Activated naive CD4-positive, alpha-beta T cell treated with anti-CD3 and anti-CD28 coated beads, Interleukin-2, amount 50 U/mL, for 16 hours (primary cell): ENCODE data around the gene ADGRV1.

Experiments
- DNase-seq: peaks from one replicate; pipeline ENCODE4 v3.0.0-alpha.2; 2020

ADGRV1 gene

DNA sequence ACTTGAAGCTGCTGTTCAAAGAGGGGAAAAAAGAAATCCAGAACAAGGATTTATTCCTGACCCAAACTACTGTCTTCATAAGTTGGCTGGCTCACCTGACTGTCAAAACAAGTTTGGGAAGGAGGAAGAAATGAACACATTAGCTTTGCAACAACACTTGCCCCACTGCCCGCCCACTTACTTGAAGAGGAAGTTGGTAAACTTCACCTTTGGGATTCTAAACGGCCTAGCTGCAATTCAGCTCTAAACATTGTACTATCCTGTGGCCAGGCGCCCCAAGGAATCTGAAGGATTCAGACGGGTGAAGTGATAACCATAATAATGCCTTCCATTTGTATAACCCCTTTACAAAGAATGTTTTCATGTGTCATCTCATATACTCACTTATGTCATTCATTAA, 625.1 kb downstream of the ADGRV1 start:
- no peak for DNase-seq

DNA sequence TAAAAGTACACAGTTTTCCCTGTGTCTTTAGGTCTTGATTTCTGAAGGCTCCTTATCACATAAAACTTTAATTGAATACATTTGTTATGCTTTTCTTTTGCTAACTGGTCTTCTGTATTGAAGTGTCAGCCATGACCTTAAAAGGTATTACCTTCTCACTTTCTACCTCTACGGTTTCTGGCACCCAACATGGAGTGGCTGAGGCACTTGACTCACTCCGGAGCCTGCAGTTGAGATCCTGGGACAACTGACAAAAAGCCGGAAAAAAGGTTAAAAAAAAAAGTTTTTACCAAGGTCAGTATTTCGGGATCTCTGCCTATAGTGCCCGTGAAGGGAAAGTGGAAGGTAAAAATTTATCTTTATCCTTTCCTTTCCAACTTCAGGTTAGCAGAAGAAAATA, 627.5 kb downstream of the ADGRV1 start:
- no peak for DNase-seq

DNA sequence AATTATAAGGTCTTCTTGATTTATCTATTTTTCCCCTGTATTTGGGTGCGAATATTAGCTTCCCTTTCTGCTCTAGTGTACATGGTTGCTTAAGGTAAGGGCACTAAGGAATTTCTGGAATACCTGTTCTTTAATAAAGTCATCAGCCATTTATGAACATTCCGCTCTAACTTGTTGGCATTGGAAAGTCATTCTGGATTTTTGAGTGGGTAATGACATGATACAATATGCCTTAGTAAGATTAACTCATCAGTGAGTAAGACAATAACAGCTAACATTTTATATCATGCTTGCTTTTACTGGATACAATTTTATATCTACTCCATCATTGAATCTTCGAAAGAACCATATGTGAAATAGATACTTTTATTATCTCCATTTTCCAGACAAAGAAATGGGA, 628.4 kb downstream of the ADGRV1 start:
- DNase-seq: no peak

DNA sequence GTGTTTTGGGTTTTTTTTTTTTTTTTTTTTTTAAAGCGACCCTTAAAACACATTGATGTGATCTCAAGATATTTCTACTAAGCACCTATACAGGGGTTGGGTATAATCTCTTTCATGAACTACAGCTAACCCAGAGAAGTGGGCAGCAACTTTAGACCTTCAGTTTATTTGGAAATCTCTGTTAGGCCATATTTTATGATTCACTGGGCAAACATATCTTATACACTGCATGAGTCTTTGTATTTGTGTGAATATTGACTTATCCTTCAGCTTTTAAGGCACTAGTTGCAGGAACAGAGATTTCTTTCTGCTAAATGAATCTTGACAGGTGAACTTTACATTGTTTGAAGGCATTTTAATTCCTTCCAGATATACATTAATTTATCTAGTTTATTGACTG, 630.2 kb downstream of the ADGRV1 start:
- no peak for DNase-seq

DNA sequence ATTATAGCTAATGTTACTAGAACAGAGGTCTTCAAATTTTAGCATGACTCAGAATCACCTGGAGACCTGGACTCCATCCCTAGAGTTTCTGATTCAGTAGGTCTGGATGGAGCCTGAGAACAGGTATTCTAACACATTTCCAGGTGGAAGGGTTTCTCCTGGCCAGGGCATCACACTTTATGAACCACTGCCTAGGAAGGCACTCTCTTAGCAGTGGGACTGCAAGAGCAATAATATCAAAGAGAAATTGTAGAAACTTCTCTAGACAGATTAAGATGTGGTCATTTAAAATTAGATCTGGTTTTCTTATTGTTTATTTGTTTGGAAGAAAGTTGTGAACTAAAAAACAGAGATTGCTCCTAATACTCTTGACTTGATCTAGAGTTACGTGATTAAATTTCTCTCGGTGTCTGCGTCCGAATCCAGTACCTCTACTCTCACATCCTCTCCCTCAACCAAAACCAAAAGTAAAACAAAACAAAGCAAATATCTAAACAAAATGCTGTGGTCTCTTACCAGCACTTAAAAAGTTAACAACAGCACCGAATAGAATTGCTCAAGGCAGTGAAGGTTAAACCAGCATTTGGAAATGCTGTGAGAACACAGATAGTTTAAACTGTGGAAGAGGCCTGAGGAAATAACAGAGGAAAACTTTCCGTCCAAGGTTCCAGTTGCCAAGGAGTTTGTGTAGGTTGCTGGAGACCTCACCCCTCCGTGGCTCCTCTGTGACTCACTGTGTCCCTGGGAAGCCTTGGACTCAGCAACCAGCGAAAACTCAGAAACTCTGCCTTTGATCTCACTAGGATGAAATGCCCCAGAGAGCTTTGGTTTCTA, 631.1 kb downstream of the ADGRV1 start:
- no peak for DNase-seq

DNA sequence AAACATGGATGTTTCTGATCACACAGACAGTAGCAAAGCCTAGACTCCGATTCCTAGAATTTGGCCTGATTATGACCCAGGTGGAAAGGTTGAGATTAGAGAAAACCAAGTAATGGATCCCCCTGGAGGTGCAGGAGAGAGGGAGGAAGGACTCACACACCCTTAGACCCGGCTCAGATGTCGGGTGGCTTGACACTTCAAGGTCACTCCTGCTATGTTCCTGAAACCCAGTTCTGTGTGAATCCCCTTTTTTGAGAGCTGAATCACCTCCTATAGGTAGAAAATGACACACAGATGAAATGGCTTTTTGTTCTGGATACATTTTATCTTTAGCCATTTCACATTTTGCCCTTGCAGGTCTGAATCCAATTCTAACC, 631.7 kb downstream of the ADGRV1 start:
- DNase-seq: no peak

DNA sequence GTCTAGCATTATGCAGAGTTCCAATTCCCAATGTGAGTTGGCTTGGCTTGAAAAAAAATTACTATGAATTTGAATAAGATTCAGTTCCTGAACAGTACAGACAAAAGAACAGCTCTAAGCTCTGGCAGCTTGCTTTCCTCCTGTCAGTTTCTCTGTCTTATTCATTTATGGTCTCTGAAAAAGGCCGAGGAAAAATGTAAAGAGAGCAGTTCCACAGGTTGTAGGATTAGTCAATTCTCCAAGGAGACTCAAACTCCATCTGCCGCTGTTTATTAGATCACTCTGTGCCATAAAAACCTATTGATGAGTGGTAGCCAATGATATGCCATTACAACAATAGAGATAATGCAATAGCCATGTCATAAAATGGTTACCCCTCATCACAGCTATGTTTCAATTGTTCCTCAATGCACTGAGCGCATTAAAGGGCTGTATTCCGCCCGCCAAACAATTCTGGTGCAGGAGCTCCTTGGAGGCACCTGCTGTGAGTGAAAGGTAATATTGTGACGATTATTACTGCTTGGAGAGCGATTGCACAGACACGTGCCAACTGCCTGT, 636.3 kb downstream of the ADGRV1 start:
- DNase-seq: no peak

DNA sequence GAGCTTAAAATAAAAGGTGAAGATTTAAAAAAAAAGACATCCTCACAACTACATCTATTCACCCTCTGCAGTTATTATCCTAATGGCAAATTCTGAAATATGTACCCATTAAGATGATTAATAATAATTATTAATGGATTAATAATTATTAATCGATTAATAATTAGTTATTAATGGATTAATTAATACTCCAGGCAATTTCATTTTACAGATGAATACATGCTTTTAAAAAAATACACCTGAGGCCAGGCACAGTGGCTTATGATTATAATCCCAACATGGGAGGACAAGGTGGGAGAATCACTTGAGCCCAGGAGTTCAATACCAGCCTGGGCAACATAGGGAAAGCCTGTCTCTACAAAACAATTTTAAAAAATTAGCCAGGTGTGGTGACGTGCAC, 642.1 kb downstream of the ADGRV1 start:
- no peak for DNase-seq

DNA sequence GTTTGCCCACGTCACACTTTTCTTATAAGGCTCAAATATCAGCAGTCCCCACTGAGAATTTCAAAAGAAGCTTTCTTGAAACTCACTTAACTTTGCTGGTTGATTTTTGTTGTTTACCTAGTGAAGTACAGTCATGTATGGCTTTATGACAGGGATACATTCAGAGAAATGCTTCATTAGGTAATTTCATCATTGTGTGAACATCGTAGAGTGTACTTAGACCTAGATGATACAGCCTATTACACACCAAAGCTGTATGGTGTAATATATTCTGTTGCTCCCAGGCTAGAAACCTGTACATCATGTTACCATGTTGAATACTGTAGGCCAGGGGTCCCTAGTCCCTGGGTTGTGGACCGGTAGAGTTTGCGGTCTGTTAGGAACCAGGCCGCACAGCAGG, 647.5 kb downstream of the ADGRV1 start:
- DNase-seq: no peak

DNA sequence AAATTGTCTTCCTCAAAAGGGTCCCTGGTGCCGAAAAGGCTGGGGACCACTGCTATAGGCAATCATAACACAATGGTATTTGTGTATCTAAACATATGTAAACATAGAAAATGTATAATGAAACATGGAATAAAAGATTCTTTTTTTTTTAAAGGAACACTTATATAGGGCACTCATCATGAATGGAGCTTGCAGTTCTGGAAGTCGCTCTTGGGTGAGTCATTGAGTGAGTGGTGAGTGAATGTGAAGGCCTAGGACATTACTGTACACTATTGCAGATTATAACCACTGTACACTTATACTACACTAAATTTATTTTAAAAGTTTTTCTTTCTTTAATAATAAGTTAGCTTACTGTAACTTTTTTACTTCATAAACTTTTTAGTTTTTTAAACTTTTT, 648.1 kb downstream of the ADGRV1 start:
- DNase-seq: no peak

DNA sequence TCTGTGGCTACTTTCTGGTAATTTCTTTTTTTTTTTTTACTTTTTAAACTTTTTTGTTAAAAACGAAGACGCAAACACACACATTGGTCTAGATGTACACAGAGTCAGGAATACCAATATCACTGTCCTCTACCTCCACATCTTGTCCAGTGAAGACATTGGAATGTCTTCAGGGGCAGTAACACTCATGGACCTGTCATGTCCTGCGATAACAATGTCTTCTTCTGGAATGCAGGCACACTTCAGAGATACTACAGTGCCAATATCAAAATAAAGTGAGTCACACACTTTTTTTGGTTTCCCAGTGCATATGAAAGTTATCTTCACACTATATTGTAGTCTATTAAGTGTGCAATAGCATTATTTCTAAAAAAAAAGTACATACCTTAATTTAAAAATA, 648.7 kb downstream of the ADGRV1 start:
- DNase-seq: no peak

DNA sequence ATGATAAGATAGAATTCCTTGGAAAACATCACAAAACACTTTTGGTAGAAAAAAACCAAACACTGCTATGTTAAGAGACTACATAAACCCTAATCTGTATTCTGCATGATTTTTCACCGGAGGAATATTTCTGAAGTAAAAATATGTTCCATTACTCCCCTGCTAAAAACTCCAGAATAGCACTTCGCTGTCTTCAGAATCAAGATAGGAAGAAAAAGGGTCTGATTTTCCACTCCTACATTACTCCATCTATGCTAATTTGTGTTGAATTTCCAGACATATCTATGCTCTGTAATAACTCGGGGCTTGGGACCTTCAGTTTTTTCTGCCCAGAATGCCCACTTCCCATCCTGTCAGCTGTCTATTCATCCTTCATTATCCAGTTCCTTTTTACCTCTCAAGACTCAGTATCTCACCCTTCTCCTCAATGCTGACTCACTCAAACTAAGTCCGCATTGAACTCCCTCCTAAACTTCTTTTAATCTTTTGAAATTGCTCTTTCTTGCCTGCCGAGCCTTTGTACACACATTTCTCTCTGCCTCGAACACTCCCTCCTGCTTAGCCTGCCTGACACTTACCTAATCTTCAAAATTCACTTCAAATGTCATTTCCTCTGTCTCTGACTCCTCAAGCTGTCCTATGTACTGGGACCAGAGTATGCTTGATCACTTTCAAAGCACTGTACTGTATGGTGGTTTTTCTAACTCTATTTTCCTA, 653.6 kb downstream of the ADGRV1 start:
- no peak for DNase-seq

DNA sequence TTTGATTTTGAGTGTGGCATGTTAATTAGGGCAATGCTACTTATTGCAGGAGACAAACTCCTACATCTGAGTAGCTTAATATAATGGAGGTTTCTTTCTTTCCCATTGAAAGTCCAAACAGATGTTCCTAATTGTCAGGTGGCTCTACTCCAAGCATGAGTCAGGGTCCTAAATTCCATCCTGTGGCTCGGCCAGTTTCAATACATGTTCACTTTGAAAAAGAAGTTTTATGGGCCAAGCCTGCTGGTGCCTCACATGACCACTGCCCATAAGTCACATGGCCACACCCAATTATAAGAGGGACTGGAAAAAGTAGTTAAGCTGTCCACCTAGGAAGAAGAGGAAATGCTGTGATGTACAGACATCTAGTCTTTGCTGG, 654.1 kb downstream of the ADGRV1 start:
- no peak for DNase-seq
